ENCODE data around the gene THOC7.

- no peak for TF ChIP-seq CTCF (IDR thresholded peaks at IDR 0.05)
- no peak for TF ChIP-seq POLR2A (IDR thresholded peaks at IDR 0.05)
These were observed 12.3 kb downstream of the THOC7 start for GRCh38 chr3:63851287-63851686.
